Testis (tissue), 3 donors: Measurements from ENCODE around the gene SEMA4D. TPM values are rescaled to one million over a fixed set of nuclear protein-coding genes. Genes with fewer than 3 reads are reported as not detected.

Experiments used
- DNase-seq: peaks from one replicate; pipeline ENCODE4 v3.0.0-alpha.2; 2019
- H3K27ac ChIP-seq, 2 donors: fragments of 200-600 bp; sonication (generic); one replicate each; pipeline ENCODE4 v1.5.1; 2019
- H3K27me3 ChIP-seq: fragments of 200-600 bp; sonication (generic); one replicate; pipeline ENCODE4 v1.5.1; 2019
- H3K36me3 ChIP-seq: fragments of 200-600 bp; sonication (generic); one replicate; pipeline ENCODE4 v1.5.1; 2017; ENCODE audit warnings: low read depth; ENCODE audit errors: missing control alignments
- H3K4me1 ChIP-seq: fragments of 200-600 bp; sonication (generic); one replicate; pipeline ENCODE4 v1.5.1; 2019
- H3K4me3 ChIP-seq, 2 donors: fragments of 200-600 bp; sonication (generic); one replicate each; pipeline ENCODE4 v1.5.1; 2017 to 2019
- H3K9me3 ChIP-seq: fragments of 200-600 bp; sonication (generic); one replicate; pipeline ENCODE4 v1.5.1; 2017
- CTCF ChIP-seq, 3 experiments: fragments of 450-650 bp in 2 of 3; fragments of 200-600 bp in 1 of 3; sonication (generic) in 1 of 3; IDR thresholded peaks; one replicate each; pipeline ENCODE4 v1.5.1; 2016 to 2019; ENCODE audit warnings: antibody characterized with exemption in 3 of 3, mild to moderate bottlenecking in 2 of 3, moderate library complexity in 1 of 3
- POLR2A ChIP-seq: fragments of 450-650 bp; IDR thresholded peaks from one replicate; pipeline ENCODE4 v1.6.1; 2017; ENCODE audit warnings: antibody characterized with exemption, mild to moderate bottlenecking, moderate library complexity
- WGBS, 2 donors: methylation state at CpG; one replicate each; pipeline ENCODE4 v1.1.5; 2018; 5-methylcytosine and 5-hydroxymethylcytosine counted together
- intact Hi-C: fragments of 100-400 bp; cut with DNase I; formaldehyde crosslinking; loops from one replicate; pipeline ENCODE4 v1.15.1; 2023; ENCODE audit warnings: low total_unique reads
- polyA plus RNA-seq: library from polyadenylated mRNA; stranded (reverse); fragments of 350-450 nt; fragmentation: Illumina TruSeq; extraction: RNeasy Lipid Tissue Mini Kit (QIAGEN cat#74804); gene quantifications from one replicate; pipeline ENCODE4 v1.2.3, GENCODE V29; 2014; ENCODE audit warnings: low read depth, low replicate concordance; ENCODE audit not compliant: insufficient read depth
- total RNA-seq, 2 donors: library from RNA; depleted of rRNA; stranded (reverse); fragments of >200 nt; gene quantifications; one replicate each; pipeline ENCODE4 v1.2.3, GENCODE V29; 2016

SEMA4D gene
- total and polyA plus RNA-seq, 3 donors from 2014 or later, result 26.2 to 53.1 (median 38.7) TPM

GRCh38 chr9:89471390-89471789 is 26.5 kb downstream of the SEMA4D start:
- Histone ChIP-seq H3K27me3 (no peaks in the 10 kb centered on the region), H3K4me3 (no peak overlapping the region), H3K4me1 (no peaks in the 10 kb centered on the region), H3K9me3 (no peaks in the 10 kb centered on the region), H3K36me3 (no peaks in the 10 kb centered on the region), H3K27ac (no peak overlapping the region)
- 83 to 95% methylated on average over 3 of the region's 3 CpGs for WGBS, 2 donors
- TF ChIP-seq CTCF (IDR thresholded peaks at IDR 0.05), result no peak
- intact Hi-C loops, result no loop called here
- DNase-seq, result no peak

- no peak for DNase-seq
- intact Hi-C loops, result no loop called here
- TF ChIP-seq POLR2A (no peak), CTCF (IDR thresholded peaks at IDR 0.05) (no peak)
- Histone ChIP-seq H3K27ac (no peak overlapping the region), H3K36me3 (no peaks in the 10 kb centered on the region), H3K9me3 (no peaks in the 10 kb centered on the region), H3K4me1 (no peaks in the 10 kb centered on the region), H3K4me3 (no peak overlapping the region), H3K27me3 (no peaks in the 10 kb centered on the region)
- 88 to 90% methylated on average over 6 of the region's 6 CpGs for WGBS, 2 donors
Measured at GRCh38 chr9:89470224-89470839, 27.6 kb downstream of the SEMA4D start.

GRCh38 chr9:89469003-89469402 is 28.9 kb downstream of the SEMA4D start:
- WGBS, 2 donors, result 83 to 84% methylated on average over 1 of the region's 1 CpG
- no peak for DNase-seq
- H3K9me3 ChIP-seq, result no peaks in the 10 kb centered on the region
- TF ChIP-seq CTCF (IDR thresholded peaks at IDR 0.05), result no peak
- no peak for TF ChIP-seq POLR2A
- no peaks in the 10 kb centered on the region for H3K4me1 ChIP-seq
- H3K4me3 ChIP-seq, result no peak overlapping the region
- intact Hi-C loops, result no loop called here
- H3K27ac ChIP-seq, result no peak overlapping the region
- H3K36me3 ChIP-seq, result no peaks in the 10 kb centered on the region
- H3K27me3 ChIP-seq, result no peaks in the 10 kb centered on the region

- TF ChIP-seq CTCF (IDR thresholded peaks at IDR 0.05) (no peak), POLR2A (no peak)
- 90 to 91% methylated on average over 7 of the region's 7 CpGs for WGBS, 2 donors
- H3K36me3 ChIP-seq, result no peaks in the 10 kb centered on the region
- no peak overlapping the region for H3K27ac ChIP-seq
- DNase-seq, result no peak
- H3K4me3 ChIP-seq, result no peak overlapping the region
- no peaks in the 10 kb centered on the region for H3K27me3 ChIP-seq
- H3K9me3 ChIP-seq, result no peaks in the 10 kb centered on the region
- no peaks in the 10 kb centered on the region for H3K4me1 ChIP-seq
- intact Hi-C loops, result no loop called here
Measured at GRCh38 chr9:89468281-89468960, 29.5 kb downstream of the SEMA4D start.

- DNase-seq, result no peak
- WGBS, 2 donors, result 85 to 90% methylated on average over 4 of the region's 4 CpGs
- Histone ChIP-seq H3K36me3 (no peaks in the 10 kb centered on the region), H3K27ac (no peak overlapping the region), H3K4me1 (no peaks in the 10 kb centered on the region), H3K4me3 (no peak overlapping the region), H3K9me3 (no peaks in the 10 kb centered on the region), H3K27me3 (no peaks in the 10 kb centered on the region)
- no peak for TF ChIP-seq POLR2A
- no peak for TF ChIP-seq CTCF (IDR thresholded peaks at IDR 0.05)
- intact Hi-C loops, result no loop called here
Measured at GRCh38 chr9:89467278-89467625, 30.7 kb downstream of the SEMA4D start.
